H9 (cell line): Measurements from ENCODE around the gene CAMTA1. TPM values are rescaled to one million over a fixed set of nuclear protein-coding genes. Genes with fewer than 3 reads are reported as not detected.

Experiments used
- DNase-seq: peaks from one replicate; pipeline ENCODE4 v3.0.0-alpha.2; 2017
- H2AFZ ChIP-seq: one replicate; pipeline ENCODE4 v1.6.1; 2013; ENCODE audit warnings: mild to moderate bottlenecking, low read length, control low read depth, moderate library complexity
- H2AK5ac ChIP-seq: 2 replicates; pipeline ENCODE4 v1.6.1; 2013; ENCODE audit warnings: low read length, control low read depth, mixed read lengths; ENCODE audit not compliant: insufficient read length
- H2BK120ac ChIP-seq: one replicate; pipeline ENCODE4 v1.6.1; 2013; ENCODE audit warnings: low read depth, mild to moderate bottlenecking, low read length, control low read depth, inconsistent platforms; ENCODE audit not compliant: poor library complexity, severe bottlenecking
- H2BK12ac ChIP-seq: 2 replicates; pipeline ENCODE4 v1.6.1; 2013; ENCODE audit warnings: low read length, control low read depth, mixed read lengths, low read depth; ENCODE audit not compliant: insufficient read length
- H2BK15ac ChIP-seq: 2 replicates; pipeline ENCODE4 v1.6.1; 2013; ENCODE audit warnings: low read depth, low read length, control low read depth
- H2BK20ac ChIP-seq: one replicate; pipeline ENCODE4 v1.6.1; 2013; ENCODE audit warnings: low read depth, mild to moderate bottlenecking, low read length, control low read depth, inconsistent platforms; ENCODE audit not compliant: poor library complexity, severe bottlenecking
- H2BK5ac ChIP-seq: 2 replicates; pipeline ENCODE4 v1.6.1; 2013; ENCODE audit warnings: low read length, control low read depth, mixed read lengths; ENCODE audit not compliant: insufficient read length
- H3K14ac ChIP-seq: 2 replicates; pipeline ENCODE4 v1.6.1; 2013; ENCODE audit warnings: low read length, control low read depth; ENCODE audit not compliant: insufficient read depth
- H3K18ac ChIP-seq: 2 replicates; pipeline ENCODE4 v1.6.1; 2013; ENCODE audit warnings: low read depth, mild to moderate bottlenecking, mixed read lengths, low read length, control low read depth; ENCODE audit not compliant: insufficient read length
- H3K23ac ChIP-seq: 2 replicates; pipeline ENCODE4 v1.6.1; 2013; ENCODE audit warnings: low read length, control low read depth, mixed read lengths, low read depth; ENCODE audit not compliant: insufficient read length
- H3K23me2 ChIP-seq: 2 replicates; pipeline ENCODE4 v1.6.1; 2013; ENCODE audit warnings: low read depth, mild to moderate bottlenecking, mixed read lengths, low read length, control low read depth; ENCODE audit not compliant: insufficient read length, poor library complexity, severe bottlenecking
- H3K27ac ChIP-seq: 2 replicates; pipeline ENCODE4 v1.5.1; 2013; ENCODE audit warnings: low read length, control low read depth, mixed read lengths, low read depth; ENCODE audit not compliant: insufficient read length
- H3K27me3 ChIP-seq: 2 replicates; pipeline ENCODE4 v1.6.1; 2013; ENCODE audit warnings: low read length, control low read depth, inconsistent platforms; ENCODE audit not compliant: insufficient read depth
- H3K4ac ChIP-seq: 2 replicates; pipeline ENCODE4 v1.6.1; 2013; ENCODE audit warnings: low read depth, mild to moderate bottlenecking, control low read depth, inconsistent platforms, low read length, moderate library complexity
- H3K4me1 ChIP-seq: 2 replicates; pipeline ENCODE4 v1.6.1; 2013; ENCODE audit warnings: low read length, control low read depth, inconsistent platforms; ENCODE audit not compliant: insufficient read depth
- H3K4me2 ChIP-seq: 2 replicates; pipeline ENCODE4 v1.6.1; 2013; ENCODE audit warnings: low read length, control low read depth, mixed read lengths; ENCODE audit not compliant: insufficient read length, insufficient read depth
- H3K56ac ChIP-seq: 2 replicates; pipeline ENCODE4 v1.6.1; 2013; ENCODE audit warnings: low read depth, mild to moderate bottlenecking, mixed read lengths, low read length, control low read depth; ENCODE audit not compliant: insufficient read length
- H3K79me1 ChIP-seq: 2 replicates; pipeline ENCODE4 v1.6.1; 2013; ENCODE audit warnings: low read depth, mild to moderate bottlenecking, moderate library complexity, low read length, control low read depth, inconsistent platforms; ENCODE audit not compliant: insufficient read depth, poor library complexity, severe bottlenecking
- H3K79me2 ChIP-seq: 2 replicates; pipeline ENCODE4 v1.6.1; 2013; ENCODE audit warnings: low read length, control low read depth, inconsistent platforms; ENCODE audit not compliant: insufficient read depth
- H3K9ac ChIP-seq: 2 replicates; pipeline ENCODE4 v1.6.1; 2013; ENCODE audit warnings: low read length, control low read depth, mixed read lengths; ENCODE audit not compliant: insufficient read length; ENCODE audit errors: extremely low read depth
- H3K9me3 ChIP-seq: one replicate; pipeline ENCODE4 v1.6.1; 2013; ENCODE audit warnings: low read depth, low read length, inconsistent platforms; ENCODE audit not compliant: control insufficient read depth
- H3T11ph ChIP-seq: one replicate; pipeline ENCODE4 v1.6.1; 2013; ENCODE audit warnings: mild to moderate bottlenecking, low read length, control low read depth, inconsistent platforms
- H4K20me1 ChIP-seq: one replicate; pipeline ENCODE4 v1.6.1; 2013; ENCODE audit not compliant: control insufficient read depth, insufficient read length, insufficient read depth
- H4K5ac ChIP-seq: 2 replicates; pipeline ENCODE4 v1.6.1; 2013; ENCODE audit warnings: low read depth, mild to moderate bottlenecking, mixed read lengths, low read length, control low read depth; ENCODE audit not compliant: insufficient read length
- H4K8ac ChIP-seq: replicated peaks from 2 replicates; pipeline ENCODE4 v1.6.1; 2013; ENCODE audit warnings: low read length, control low read depth, mixed read lengths, low read depth; ENCODE audit not compliant: insufficient read length
- H4K91ac ChIP-seq: 2 replicates; pipeline ENCODE4 v1.6.1; 2013; ENCODE audit warnings: low read depth, mild to moderate bottlenecking, moderate library complexity, mixed read lengths, low read length, control low read depth; ENCODE audit not compliant: insufficient read length
- H3K27ac Mint-ChIP-seq, 3 experiments: 2 replicates in 2 of 3; 3 replicates in 1 of 3; pipeline ENCODE4 v1.8.0; 2020 to 2021; ENCODE audit warnings: mixed read lengths in 3 of 3, mild to moderate bottlenecking in 1 of 3, moderate library complexity in 1 of 3
- H3K27me3 Mint-ChIP-seq: 2 replicates; pipeline ENCODE4 v1.8.0; 2021; ENCODE audit warnings: low read depth, mild to moderate bottlenecking, moderate library complexity, mixed read lengths
- H3K36me3 Mint-ChIP-seq, 3 experiments: 2 replicates in 2 of 3; 3 replicates in 1 of 3; pipeline ENCODE4 v1.8.0; 2020 to 2021; ENCODE audit warnings: low read depth in 3 of 3, mixed read lengths in 3 of 3; ENCODE audit not compliant: insufficient read depth in 1 of 3
- H3K4me1 Mint-ChIP-seq, 2 experiments: 2 replicates each; pipeline ENCODE4 v1.8.0; 2020; ENCODE audit warnings: mixed read lengths in 2 of 2
- H3K4me3 Mint-ChIP-seq, 2 experiments: 2 replicates in 1 of 2; 3 replicates in 1 of 2; pipeline ENCODE4 v1.8.0; 2020 to 2021; ENCODE audit warnings: mild to moderate bottlenecking in 2 of 2, mixed read lengths in 2 of 2, moderate library complexity in 1 of 2
- H3K9me3 Mint-ChIP-seq, 2 experiments: 2 replicates in 1 of 2; 3 replicates in 1 of 2; pipeline ENCODE4 v1.8.0; 2020; ENCODE audit warnings: mild to moderate bottlenecking in 2 of 2, mixed read lengths in 2 of 2, moderate library complexity in 1 of 2
- WGBS: extraction: QIAGEN DNeasy Blood & Tissue Kit; methylation state at CpG from one replicate; pipeline ENCODE4 v1.1.7; 2013; ENCODE audit warnings: missing lambda C conversion rate, low lambda C conversion rate, mixed read lengths; ENCODE audit not compliant: insufficient read length; ENCODE audit errors: extremely low coverage; 5-methylcytosine and 5-hydroxymethylcytosine counted together
- total RNA-seq: library from RNA; stranded (reverse); gene quantifications from 2 replicates; pipeline ENCODE4 v1.2.1, GENCODE V29; 2021
- TF ChIP-seq, protein P1 (sequence below): fragments of 200-600 bp; sonication (generic); conservative IDR thresholded peaks from 3 replicates; pipeline ENCODE4 v1.8.0; 2021; ENCODE audit warnings: antibody characterized with exemption, mild to moderate bottlenecking

The CAMTA1 gene
- total RNA-seq, 1 experiment from 2014 or later: 115 TPM

DNA sequence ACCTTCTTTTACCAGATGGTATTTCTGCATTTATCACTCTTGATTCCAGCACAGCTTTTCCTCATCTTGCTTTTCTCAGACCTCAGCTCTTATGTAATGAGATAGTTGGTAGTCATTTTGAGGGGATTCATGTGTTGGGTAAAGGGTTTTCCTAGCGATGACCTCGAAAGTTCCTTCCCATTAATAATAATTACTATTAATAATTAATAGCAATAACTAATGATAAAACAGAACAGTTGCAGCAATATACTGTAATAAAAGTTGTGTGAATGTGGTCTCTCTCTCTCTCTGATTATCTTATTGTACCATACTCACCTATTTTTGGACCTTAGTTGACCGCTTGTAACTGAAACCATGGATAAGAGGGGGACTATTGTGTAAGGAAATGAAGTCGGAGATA lies 14.2 kb downstream of the CAMTA1 start:
- Histone ChIP-seq H3K4me2 (no peak overlapping the region), H2BK12ac (no peak overlapping the region), H2BK20ac (no peak overlapping the region), H2AK5ac (no peak overlapping the region), H3K79me2 (peaks cover 23% of the 10 kb centered on the region; the same call in 1 of the 2 replicates), H2AFZ (no peak overlapping the region), H3K23me2 (no peaks in the 10 kb centered on the region), H3K23ac (no peak overlapping the region), H4K91ac (no peak overlapping the region), H2BK15ac (no peak overlapping the region; the same call in 1 of the 2 replicates), H3K27me3 (no peaks in the 10 kb centered on the region), H2BK120ac (no peak overlapping the region), H4K5ac (no peak overlapping the region), H3K9me3 (no peaks in the 10 kb centered on the region), H2BK5ac (no peak overlapping the region), H3K56ac (no peak overlapping the region), H4K8ac (no peak overlapping the region), H4K20me1 (no peaks in the 10 kb centered on the region), H3K9ac (no peak overlapping the region), H3K79me1 (peaks cover 7% of the 10 kb centered on the region), H3K4me1 (no peaks in the 10 kb centered on the region), H3K4ac (no peak overlapping the region), H3T11ph (no peak overlapping the region), H3K18ac (no peak overlapping the region), H3K27ac (no peak overlapping the region), H3K14ac (no peak overlapping the region)
- H3K27ac Mint-ChIP-seq: no peak overlapping the region
- no peaks in the 10 kb centered on the region for H3K27me3 Mint-ChIP-seq
- no peaks in the 10 kb centered on the region for H3K9me3 Mint-ChIP-seq
- no peak overlapping the region for H3K4me3 Mint-ChIP-seq
- DNase-seq: no peak
- TF ChIP-seq, protein P1, sequence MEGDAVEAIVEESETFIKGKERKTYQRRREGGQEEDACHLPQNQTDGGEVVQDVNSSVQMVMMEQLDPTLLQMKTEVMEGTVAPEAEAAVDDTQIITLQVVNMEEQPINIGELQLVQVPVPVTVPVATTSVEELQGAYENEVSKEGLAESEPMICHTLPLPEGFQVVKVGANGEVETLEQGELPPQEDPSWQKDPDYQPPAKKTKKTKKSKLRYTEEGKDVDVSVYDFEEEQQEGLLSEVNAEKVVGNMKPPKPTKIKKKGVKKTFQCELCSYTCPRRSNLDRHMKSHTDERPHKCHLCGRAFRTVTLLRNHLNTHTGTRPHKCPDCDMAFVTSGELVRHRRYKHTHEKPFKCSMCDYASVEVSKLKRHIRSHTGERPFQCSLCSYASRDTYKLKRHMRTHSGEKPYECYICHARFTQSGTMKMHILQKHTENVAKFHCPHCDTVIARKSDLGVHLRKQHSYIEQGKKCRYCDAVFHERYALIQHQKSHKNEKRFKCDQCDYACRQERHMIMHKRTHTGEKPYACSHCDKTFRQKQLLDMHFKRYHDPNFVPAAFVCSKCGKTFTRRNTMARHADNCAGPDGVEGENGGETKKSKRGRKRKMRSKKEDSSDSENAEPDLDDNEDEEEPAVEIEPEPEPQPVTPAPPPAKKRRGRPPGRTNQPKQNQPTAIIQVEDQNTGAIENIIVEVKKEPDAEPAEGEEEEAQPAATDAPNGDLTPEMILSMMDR: no peak
- H3K4me1 Mint-ChIP-seq: peaks cover 16 to 18% of the 10 kb centered on the region in 2 experiments
- H3K36me3 Mint-ChIP-seq: peaks cover 1 to 18% (median 4%) of the 10 kb centered on the region in 3 experiments; a peak in 4 of 7 replicates
- WGBS: no CpG with 5 or more reads among the region's 4 CpGs
